ENCODE data around the gene TMEM218.

The TMEM218 gene

DNA sequence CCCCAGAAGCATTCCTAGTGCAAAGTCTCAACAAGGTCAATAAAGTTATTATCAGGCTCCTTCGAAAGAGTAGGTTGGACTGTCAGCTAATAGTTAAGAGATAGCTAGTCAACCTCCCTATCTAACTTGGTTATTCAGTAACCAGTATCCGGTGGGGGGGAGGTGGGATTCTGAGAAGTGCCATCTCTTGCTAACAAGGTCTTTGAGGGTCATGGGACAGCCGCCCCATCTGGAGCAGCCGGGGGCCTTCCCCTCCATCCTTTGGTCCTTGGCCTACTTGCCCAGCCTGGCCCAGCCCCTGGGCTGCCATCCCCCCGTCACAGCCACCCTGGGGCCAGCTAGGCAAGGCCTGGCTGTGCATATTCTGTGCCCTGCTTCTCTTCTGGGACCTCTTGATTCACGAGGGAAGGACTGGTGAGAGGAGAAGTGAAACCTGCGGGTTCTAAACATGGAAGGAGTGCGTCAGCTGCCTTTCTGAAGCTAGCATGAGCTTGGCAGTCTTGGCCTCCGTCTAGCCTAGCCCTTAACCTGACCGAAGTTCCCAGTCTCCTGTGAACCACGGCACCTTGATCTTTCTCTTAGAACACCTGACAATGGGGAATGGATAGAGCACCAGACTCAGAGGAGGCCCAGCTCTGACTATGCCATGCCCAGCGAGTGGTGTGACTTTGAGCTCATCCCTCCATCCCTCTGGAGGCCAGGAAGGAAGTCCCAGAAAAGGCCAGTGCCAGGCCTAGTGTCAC lies 39.0 kb downstream of the TMEM218 start:
- ChIA-PET CTCF (interaction anchor here (1.0 to 2.0 kb wide), 10 partner anchors 9 to 196 kb away, joined by 3 to 9 read pairs (median 5); partner anchors contain the start of genes SLC37A2 and TMEM218), POLR2A (interaction anchor here (0.7 to 1.2 kb wide), 2 partner anchors 10 to 39 kb away, joined by 3 to 5 read pairs; partner anchors contain the start of genes SLC37A2 and TMEM218)
- TF ChIP-seq CTCF (IDR thresholded peaks at IDR 0.05; ENCODE audit: control extremely low read depth, extremely low read depth, low read depth, missing control alignments) = no peak
- peak; percentile 89 for DNase-seq (ENCODE audit: extremely low spot score)

DNA sequence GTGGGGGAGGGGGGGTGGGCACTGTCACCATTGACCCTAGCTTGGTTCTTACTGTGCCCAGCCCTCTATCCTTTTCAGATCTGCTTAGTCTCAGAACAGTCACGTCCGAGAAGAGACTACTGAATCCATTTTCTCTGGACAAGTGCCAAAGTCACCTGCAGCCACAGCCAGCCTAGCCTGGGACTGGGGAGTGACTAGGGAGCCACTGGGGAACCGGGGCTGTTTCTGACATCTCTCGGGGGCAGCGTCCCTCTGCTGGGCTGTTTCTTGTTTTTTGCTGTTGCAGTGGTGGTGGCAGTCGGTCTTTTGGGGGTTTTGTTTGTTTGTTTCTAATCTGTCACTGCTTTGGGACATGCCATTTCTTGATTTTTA lies 39.6 kb downstream of the TMEM218 start:
- no peak for TF ChIP-seq CTCF (IDR thresholded peaks at IDR 0.05; ENCODE audit: control extremely low read depth, extremely low read depth, low read depth, missing control alignments)
- ChIA-PET POLR2A (interaction anchor here (0.7 to 1.2 kb wide), 2 partner anchors 9 to 40 kb away, joined by 3 read pairs; partner anchors contain the start of genes SLC37A2 and TMEM218), CTCF (interaction anchor here (1.0 to 2.0 kb wide), 10 partner anchors 8 to 195 kb away, joined by 3 to 9 read pairs (median 5); partner anchors contain the start of genes SLC37A2 and TMEM218)
- peak; percentile 19 for DNase-seq (ENCODE audit: extremely low spot score)

GRCh38 chr11:125071435-125071834 lies 40.0 kb downstream of the TMEM218 start:
- no peak for TF ChIP-seq CTCF (IDR thresholded peaks at IDR 0.05; ENCODE audit: control extremely low read depth, extremely low read depth, low read depth, missing control alignments)
- peak; percentile 18 for DNase-seq (ENCODE audit: extremely low spot score)
- CTCF ChIA-PET = interaction anchor here (1.0 to 1.9 kb wide), 7 partner anchors 10 to 71 kb away, joined by 3 to 8 read pairs (median 4); partner anchors contain the start of gene TMEM218
- POLR2A ChIA-PET = interaction anchor here (0.7 kb wide), 1 partner anchor 40 kb away, joined by 3 read pairs; the partner anchor contains the start of gene TMEM218

DNA sequence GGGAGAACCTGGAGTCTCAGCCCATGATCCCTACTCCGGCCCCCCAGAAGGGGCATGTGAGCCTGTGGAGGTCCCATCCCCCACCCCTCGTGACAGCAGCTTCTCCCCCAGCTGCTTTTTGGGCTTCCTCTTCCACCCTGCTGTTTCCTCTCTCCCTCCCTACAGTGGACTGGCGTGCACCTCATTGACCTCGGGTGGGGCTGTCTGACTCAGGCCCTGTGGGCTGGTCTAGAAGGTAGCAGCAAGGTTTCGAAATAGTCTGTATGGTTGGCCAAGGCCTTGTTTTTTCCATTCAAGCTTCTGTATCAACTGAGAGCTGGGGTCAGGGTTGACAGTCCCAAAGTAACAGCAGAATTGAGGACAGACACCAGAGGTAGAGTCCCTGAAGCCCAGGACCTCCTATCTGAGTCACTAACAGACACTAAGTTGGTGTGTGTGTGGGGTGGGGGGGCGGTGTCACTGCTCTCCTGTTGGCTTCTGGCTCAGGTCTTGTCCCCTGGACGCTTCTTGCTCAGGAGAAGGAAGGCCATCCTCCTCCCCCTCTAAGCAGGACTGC lies 40.6 kb downstream of the TMEM218 start:
- ChIA-PET POLR2A (no interaction called here), CTCF (interaction anchor here (1.0 to 1.5 kb wide), 5 partner anchors 10 to 72 kb away, joined by 3 to 8 read pairs (median 3); no protein-coding TSS in a partner anchor)
- peak; percentile 83 for DNase-seq (ENCODE audit: extremely low spot score)
- no peak for TF ChIP-seq CTCF (IDR thresholded peaks at IDR 0.05; ENCODE audit: control extremely low read depth, extremely low read depth, low read depth, missing control alignments)

- ChIA-PET CTCF (interaction anchor here (1.0 to 1.5 kb wide), 5 partner anchors 9 to 383 kb away, joined by 3 to 8 read pairs (median 3); no protein-coding TSS in a partner anchor), POLR2A (no interaction called here)
- TF ChIP-seq CTCF (IDR thresholded peaks at IDR 0.05; ENCODE audit: control extremely low read depth, extremely low read depth, low read depth, missing control alignments) = no peak
- peak; percentile 10 for DNase-seq (ENCODE audit: extremely low spot score)
These were observed 41.6 kb downstream of the TMEM218 start for GRCh38 chr11:125069796-125070195.

DNA sequence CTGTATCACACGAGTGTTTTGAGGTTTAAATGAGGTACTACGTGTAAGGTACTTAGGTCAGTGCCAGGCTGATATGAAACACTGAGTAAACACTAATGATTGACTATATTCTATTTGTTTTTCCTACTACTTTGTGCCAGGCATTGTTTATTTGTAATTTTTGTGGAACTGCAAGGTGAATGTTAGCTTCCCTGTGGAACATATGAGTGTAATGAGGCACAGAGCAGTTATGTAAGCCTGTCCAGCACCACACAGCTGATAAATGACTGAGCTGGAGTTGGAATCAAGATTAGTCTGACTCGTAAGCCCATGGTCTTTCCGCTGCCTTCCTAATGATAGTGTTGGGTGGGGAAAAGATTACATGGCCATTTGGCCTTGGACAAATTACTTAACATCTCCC lies 42.4 kb downstream of the TMEM218 start:
- CTCF ChIA-PET = interaction anchor here (0.9 to 1.4 kb wide), 2 partner anchors 22 to 384 kb away, joined by 3 read pairs; no protein-coding TSS in a partner anchor
- TF ChIP-seq CTCF (IDR thresholded peaks at IDR 0.05; ENCODE audit: control extremely low read depth, extremely low read depth, low read depth, missing control alignments) = no peak
- POLR2A ChIA-PET = no interaction called here
- no peak for DNase-seq (ENCODE audit: extremely low spot score)

Data from GM10248 (cell line).